Fibroblast of the conjunctiva (primary cell): Measurements from ENCODE around the gene EPN2.
A peak's percentile ranks its signal among the peaks of the same experiment; 100 is the strongest.

Experiments
- DNase-seq: peaks from one replicate; pipeline ENCODE4 v3.0.0-alpha.2; 2010; ENCODE audit warnings: low read depth

EPN2 gene

GRCh38 chr17:19294443-19294842 is 57.3 kb downstream of the EPN2 start:
- no peak for DNase-seq

- peak; percentile 4 for DNase-seq
Measured at GRCh38 chr17:19295473-19296135, 58.4 kb downstream of the EPN2 start.

DNA sequence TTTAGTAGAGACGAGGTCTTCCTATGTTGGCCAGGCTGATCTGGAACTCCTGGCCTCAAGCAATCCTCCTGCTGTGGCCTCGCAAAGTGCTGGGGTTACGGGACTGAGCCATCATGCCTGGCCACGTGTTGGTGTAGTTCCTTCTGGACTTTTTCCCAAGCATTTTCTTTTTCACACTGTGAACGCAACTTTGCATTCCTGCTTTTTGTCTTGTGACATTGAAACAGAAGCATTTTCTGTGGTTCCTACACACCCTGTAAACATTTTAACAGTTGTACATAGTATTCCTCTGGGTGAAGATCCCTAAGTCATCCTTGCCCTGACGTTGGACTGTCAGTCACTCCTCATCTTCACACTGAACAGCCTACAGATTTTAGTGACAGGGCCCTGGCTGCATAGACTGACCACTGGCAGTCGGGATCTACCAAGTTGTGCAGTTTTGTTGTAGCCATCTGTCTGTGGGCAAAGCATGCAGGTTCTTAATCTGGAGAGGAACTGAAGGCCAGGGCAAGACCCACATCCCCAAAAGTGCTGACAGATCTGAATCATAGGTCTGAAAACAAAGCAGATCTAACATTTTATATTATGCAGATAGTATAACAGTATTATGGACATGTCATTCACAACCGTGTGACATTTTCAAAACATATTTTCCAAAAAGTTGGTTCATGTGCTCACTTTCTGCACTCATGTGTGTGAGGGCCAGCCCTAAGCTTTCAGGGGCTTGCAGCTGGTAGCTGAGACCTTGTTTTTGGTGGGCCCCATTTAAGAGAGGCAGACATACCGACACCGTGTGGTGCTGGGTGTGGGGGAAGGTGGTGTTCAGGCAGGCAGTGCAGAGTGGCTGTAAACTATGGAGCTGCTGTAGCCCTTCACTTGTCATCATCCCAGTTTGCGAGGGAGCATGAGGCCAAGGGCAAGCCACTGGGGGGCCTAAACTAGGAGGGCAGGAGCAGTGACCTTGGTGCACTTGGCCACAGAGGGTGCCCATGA is 59.9 kb downstream of the EPN2 start:
- DNase-seq = no peak

DNA sequence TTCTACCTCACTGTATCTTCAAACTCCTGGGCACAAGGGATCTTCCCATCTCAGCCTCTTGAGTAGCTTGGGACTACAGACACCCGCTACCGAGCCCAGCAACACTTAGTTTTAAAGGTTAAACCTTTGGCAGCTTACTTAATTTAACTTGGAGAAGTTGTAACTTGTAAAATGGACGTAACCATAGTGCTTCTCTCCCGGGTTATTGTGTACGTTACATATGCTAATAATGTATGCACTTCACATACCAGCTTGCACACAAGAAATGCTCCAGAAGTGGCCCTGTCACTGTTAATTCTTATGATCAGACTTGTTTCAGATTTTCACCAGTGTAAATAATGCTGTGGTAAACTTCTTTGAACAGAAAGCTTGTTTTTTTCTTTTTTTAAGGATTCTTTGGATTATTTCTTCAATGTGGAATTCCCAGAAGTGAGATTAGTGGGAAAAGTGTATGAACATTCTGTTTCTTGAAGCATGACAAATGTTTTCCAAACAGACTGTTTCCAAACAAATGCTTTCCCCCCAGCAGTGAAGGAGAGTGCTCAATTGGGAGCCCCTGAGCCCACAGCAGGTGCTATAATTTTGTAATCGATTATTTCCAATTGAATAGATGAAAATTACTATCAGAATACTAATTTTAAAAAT is 61.5 kb downstream of the EPN2 start:
- DNase-seq = no peak

- no peak for DNase-seq
Measured at GRCh38 chr17:19299214-19299747, 62.1 kb downstream of the EPN2 start.

- DNase-seq = no peak
Measured at GRCh38 chr17:19299866-19300265, 62.7 kb downstream of the EPN2 start.

DNA sequence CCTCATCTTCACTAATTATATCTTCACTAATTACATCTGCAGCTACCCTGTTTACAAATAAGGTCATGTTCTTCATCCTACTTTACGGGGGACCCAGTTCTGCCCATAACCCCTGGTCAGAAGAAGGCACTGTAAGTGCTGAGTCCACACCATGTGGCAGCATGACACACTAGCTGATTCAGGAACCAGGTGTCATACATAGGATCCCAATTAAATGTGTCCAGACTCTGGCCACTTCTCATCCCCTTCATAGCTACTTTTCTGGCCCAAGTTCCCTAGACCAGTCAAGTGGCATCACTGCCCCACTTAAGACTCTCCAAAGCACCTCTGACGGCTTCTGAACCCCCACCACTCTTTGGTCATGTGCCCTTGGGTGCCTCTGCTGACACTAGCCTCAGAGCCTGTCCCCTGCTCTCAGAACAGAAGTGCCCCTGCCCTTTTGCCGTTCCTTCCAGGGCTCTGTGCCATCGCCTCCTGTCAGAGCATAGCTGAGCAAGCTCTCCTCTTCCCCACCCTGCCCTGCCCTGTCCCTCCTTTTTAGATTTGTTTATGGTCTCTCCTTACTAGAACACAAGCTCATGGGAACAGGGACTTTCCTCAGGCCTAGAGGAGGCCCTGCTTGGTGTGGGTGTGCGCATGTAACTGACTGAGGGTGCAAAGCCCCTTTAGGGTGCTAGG is 64.2 kb downstream of the EPN2 start:
- DNase-seq = no peak

GRCh38 chr17:19301973-19302372 is 64.8 kb downstream of the EPN2 start:
- no peak for DNase-seq

DNA sequence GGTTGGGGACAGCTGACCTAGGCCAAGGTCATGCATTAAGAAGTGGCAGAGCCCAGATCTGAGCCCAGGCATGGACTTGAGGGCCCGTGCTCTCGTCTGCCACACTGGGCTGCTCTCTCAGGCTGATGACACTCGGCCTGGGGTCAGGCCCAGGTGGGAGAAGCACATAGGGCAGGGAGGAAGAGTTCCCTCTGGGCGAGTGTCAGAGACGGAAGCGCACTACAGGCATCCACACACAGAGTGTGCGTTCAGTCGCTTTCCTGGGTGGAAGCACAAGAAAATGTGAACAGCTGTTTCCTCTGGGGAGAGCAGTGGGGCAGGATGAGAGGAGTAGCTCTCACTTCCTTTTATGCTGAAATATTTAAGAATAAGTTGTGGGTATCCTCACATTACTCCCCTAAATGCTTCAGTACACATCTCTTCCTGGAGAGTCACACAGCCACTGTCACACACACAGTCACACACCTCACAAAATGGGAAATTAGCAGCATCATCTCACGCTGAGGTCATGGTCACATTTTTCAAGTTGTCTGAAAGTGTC is 65.7 kb downstream of the EPN2 start:
- DNase-seq = no peak

DNA sequence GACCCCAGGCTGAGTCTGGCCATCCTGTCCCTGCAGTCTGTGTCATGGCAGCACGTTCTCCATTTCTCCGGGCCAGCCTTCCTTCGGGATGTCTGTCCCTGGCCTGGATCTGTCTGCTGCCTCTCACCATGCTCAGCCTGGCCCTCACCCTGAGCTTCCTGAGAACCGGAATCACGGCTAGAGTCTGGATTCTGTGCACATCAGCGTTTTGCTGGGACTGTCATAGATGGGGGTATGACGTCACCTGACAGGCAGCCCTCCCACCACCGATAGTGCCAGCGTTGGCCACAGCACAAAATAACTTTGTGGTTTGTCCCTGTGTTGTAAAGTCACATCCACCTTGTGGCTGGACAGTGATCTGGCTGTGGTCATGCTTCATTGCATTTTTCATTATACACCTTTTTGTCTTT is 66.2 kb downstream of the EPN2 start:
- DNase-seq = no peak

- no peak for DNase-seq
Measured at GRCh38 chr17:19304209-19304608, 67.0 kb downstream of the EPN2 start.

DNA sequence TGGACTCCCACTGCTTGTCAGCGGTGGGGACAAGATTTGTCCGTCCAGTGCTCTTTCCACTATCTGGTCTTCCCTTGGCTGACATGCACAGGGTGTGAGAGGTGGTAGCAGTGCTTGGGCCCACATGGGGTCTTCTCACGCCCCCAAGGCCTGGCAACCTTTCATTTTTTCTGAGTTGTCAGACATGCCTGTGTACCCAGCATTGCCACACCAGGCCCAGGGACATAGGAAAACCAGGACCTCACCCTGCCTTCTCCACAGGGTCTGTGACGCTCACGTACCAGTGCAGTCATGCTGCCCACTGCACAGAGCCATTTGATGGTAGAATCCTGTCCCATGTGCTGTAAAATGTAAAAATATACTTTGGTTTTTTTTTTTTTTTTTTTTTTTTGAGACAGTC is 67.6 kb downstream of the EPN2 start:
- no peak for DNase-seq

GRCh38 chr17:19305256-19305655 is 68.1 kb downstream of the EPN2 start:
- DNase-seq = no peak

DNA sequence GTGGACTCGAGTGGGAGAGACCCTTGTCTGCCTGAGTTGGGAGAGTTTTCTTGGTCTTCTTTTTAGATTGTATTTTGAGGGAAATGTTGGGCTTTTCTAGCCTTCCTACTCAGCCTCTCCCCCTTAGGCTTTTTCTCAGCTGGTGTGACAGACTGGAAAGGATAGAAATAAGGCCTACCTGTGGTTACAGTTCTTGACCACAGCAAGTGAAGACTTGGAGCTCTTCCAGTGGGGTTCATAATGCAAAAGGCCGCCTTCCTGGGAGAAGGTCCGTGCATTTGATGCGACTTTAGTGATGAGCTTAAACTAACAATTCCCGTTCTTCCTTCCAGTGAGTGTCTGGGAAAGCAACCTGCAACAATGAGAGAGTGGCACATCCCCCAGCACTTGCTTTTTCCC is 68.6 kb downstream of the EPN2 start:
- no peak for DNase-seq

DNA sequence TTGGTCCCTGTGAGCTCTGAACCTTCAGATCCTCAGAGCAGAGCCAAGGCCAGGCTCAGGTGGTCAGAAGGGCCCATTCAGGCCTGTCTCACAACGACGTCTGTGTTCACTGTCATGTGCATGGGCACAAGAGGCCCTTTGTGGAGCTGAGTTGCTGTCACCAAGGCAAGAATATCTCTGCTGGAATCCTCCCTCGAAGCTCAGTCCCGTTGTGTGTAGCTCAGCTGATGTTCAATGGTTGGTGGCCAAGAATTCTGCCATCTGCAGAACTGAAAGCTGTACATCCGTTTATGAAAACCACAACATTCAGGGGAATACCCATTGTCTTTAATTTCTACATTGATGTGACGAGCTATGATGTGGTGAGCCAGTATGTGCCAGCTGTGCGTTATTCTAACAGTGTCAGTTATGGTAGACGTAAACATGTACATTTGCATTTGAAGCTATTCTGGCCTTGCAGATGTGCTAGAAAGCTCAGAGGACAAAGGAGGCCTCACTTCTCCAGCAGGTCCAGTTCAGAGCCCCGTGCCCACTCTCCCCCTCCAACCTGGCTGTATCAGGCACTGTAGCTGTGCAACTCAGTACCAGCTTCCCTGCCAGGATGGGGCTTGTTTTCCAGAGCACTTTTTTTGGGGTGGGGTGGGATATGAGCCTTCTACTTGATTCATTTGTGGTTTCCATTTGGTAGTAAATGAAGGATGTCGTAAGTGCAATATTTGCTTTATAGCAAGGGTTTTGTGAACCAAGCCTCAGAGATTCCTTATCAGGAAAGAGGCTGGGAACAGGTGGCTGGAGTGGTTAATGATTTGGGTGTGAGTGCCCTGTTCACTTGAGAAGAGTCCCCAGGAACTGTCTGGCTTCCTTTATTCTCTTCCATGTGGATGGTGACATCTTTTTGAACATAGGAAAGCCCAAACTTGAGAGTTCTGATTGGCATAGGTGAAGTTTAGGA is 69.3 kb downstream of the EPN2 start:
- no peak for DNase-seq

- no peak for DNase-seq
Measured at GRCh38 chr17:19307521-19307920, 70.4 kb downstream of the EPN2 start.

- no peak for DNase-seq
Measured at GRCh38 chr17:19308398-19308797, 71.2 kb downstream of the EPN2 start.

GRCh38 chr17:19309701-19310100 is 72.5 kb downstream of the EPN2 start:
- DNase-seq = no peak

DNA sequence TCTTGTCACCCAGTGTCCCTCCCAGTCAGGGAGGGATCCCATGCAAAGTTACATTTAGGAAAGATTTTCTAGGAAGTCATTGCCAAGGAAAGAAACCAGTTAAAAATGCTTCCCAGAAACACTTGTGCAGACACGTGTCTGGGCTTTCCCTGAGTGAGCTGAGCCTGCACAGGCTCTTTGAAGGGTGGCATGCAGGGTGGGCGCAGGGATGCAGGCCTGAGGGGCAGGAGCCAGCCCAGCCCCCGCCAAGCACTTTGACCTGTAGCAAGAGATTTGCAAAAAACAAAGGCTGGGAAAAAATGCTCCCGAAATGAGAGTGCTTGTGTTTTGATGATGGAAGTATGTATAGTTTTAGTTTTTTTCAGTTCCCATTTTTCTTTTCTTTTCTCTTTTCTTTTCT is 73.0 kb downstream of the EPN2 start:
- DNase-seq = no peak

- DNase-seq = no peak
Measured at GRCh38 chr17:19311016-19311415, 73.8 kb downstream of the EPN2 start.
